Epithelial cell of proximal tubule (primary cell): ENCODE results near the gene LHX8. TPM values are rescaled to one million over a fixed set of nuclear protein-coding genes. Genes with fewer than 3 reads are reported as not detected.

Experiments
- DNase-seq: peaks from one replicate; pipeline ENCODE4 v3.0.0-alpha.2; 2011; ENCODE audit warnings: low read depth
- H3K4me3 ChIP-seq: 2 replicates; pipeline ENCODE4 v1.5.1; 2011; ENCODE audit warnings: low read depth, mild to moderate bottlenecking, low read length
- total RNA-seq: library from RNA; depleted of rRNA; stranded (reverse); fragments of >200 nt; gene quantifications from 2 replicates; pipeline ENCODE4 v1.2.3, GENCODE V29; 2015
- TF ChIP-seq, protein P1 (sequence below): conservative IDR thresholded peaks from 2 replicates; pipeline ENCODE4 v1.5.1; 2012; ENCODE audit warnings: low read depth, mild to moderate bottlenecking, low read length

The LHX8 gene
- total RNA-seq, 1 donor from 2014 or later = not detected

DNA sequence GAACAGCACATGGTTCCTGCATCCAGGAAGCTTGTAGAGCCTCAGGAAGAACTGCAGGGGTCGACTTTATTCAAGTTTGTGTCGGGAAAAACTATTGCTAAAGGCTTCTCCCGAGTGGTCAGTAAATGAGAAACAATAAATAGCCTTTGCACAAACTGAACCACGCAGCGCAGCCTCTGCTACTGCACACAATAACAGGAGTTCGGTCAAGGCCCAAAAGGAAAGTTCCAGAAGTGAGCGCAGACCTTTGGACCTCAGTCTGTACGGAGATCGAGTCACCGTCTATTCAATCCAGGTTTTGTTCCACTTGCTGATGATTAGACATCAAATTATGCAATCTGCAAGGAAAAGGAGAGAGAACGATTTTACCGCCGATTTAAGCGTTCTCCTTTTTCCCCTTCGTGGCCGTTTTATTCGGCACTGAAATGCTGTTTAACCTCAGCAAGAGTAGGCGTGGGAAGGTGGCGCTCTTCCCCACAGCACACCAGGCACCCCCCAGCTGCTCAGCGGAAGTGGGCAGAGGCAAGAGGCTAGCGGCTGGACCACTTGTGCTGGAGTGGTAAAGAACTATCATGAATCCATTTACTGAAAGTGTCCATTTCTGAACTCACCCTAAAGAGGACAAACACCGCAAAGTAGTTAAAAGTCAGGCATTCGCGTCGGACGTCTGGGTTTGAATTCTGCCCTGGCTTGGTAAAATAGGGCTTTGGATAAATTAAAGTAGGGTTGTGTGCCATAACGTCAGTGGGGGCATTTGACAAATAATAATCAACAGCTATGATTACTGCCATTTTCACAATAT, 6.1 kb upstream of the LHX8 start:
- H3K4me3 ChIP-seq = no peak overlapping the region
- DNase-seq = no peak
- TF ChIP-seq, protein P1, sequence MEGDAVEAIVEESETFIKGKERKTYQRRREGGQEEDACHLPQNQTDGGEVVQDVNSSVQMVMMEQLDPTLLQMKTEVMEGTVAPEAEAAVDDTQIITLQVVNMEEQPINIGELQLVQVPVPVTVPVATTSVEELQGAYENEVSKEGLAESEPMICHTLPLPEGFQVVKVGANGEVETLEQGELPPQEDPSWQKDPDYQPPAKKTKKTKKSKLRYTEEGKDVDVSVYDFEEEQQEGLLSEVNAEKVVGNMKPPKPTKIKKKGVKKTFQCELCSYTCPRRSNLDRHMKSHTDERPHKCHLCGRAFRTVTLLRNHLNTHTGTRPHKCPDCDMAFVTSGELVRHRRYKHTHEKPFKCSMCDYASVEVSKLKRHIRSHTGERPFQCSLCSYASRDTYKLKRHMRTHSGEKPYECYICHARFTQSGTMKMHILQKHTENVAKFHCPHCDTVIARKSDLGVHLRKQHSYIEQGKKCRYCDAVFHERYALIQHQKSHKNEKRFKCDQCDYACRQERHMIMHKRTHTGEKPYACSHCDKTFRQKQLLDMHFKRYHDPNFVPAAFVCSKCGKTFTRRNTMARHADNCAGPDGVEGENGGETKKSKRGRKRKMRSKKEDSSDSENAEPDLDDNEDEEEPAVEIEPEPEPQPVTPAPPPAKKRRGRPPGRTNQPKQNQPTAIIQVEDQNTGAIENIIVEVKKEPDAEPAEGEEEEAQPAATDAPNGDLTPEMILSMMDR = no peak

DNA sequence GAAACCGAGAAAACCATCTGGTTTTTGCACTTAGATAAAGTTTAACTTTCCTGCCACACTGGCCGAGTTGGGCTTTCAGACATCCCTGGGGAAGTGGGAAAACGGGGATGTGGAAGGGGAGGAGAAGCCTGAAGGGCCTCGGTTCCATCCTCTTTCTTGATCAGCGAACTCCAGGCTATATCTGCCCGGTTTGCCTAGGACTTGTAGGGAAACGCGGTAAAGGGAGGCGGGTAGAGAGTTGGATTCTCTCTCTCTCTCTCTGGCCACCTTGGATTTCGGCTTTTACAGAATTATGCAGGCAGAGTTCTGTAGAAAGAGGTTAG, 4.6 kb upstream of the LHX8 start:
- no peak for DNase-seq
- no peak overlapping the region for H3K4me3 ChIP-seq
- TF ChIP-seq, protein P1 = no peak

DNA sequence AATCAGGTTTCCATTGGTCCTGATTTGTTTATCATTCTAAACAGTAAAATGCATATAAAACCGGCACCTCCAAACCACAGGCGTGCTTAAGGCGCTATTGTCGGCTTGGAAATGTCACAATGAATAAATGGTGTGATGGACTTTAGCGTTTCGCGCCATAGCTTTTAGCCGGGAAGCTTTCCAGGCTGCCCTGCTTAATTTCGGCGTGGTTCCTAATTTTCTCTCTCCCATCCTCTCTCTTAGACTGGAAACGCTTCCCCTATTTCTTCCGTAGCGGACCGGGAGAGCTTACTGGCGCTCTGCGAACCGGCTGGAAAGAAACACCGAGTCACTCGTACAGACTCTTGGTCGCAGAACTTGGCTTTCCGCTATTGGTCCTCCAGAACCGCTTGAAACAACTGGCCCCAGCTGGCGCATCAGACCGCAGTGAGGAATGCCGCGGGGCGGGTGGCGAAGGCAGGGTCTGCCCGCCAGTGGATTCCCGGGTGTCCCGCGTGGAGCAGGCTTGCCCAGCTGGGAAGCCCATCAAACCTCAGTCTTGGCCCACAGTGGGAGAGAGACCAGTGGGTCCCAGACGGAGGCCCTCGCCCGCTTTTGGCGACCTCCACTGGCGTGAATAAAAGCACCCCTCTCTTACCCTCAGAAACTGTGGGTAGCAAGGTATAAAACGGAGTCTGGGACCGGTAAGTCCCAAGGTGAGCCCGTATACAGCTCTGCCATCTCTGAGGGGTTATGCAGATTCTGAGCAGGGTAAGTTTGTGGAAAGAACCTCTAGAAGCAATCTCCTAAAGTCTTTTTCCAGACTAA, 4.0 kb upstream of the LHX8 start:
- no peak overlapping the region for H3K4me3 ChIP-seq
- DNase-seq = no peak
- TF ChIP-seq, protein P1 = no peak

DNA sequence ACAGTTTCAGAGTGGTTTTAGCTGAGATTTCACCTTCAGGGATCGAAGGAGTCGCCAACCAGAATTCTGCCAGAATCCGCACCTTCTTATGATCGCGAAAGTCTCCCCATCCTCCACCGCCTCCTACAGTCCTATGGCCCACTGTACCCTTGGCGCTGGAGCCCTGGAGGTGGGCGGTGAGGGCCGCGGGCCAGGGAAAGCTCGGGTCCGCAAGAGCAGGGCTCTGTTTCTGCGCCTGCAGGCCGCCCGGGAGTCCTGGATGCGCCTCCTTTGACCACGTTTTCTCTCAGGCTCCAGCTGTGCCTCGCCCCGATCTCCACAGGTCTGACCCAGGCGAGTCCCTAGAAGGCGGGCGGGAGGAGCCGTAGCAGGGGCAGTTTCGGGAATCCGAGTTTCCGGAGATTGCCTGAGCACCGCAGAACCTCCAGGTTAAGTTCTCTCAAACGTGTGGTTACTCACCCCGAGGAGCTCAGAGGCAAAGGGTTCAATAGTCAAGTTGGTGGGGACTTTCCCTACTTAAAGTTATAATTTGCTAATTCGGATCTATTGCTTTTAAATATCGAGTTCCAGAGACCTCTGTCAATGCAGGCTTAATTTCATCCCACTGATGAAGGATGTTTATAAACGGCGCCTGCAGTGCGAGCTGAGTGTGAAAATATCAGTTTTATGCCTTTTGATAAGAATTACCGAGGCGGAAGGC, 3.2 kb upstream of the LHX8 start:
- no peak overlapping the region for H3K4me3 ChIP-seq
- TF ChIP-seq, protein P1 = no peak
- no peak for DNase-seq

DNA sequence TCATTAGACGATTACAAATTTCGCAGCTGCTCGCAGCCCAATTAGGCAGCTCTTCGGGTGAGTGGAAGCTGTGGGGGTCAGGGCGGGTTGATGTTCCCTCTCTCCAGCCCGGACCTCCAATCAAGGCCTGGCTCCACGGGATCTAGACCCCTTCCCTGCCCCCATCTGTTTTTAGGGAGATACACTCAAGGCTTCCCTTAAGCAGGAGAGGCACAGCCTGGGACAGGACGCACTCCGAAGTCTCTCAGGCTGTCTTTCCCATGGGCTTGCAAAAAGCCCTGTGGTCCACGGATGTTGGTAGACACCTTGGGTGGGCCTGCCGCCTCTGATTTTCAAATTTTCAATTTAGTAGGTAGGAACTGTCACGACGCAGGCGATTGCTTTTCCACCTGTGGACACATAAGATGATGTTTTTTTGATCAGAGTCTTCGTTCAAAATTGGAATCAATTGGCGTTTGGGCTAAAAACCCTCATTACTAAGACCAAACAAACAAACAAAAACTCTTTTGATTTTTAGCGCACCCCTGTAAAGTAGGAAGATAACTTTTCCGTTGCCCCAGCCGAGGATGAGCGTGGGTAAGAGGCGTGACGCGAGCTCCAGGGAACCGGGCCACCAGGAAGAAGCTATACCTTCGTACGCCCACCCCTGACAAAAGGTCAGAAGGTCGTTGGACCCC, 2.5 kb upstream of the LHX8 start:
- H3K4me3 ChIP-seq = no peak overlapping the region
- TF ChIP-seq, protein P1 = no peak
- no peak for DNase-seq

DNA sequence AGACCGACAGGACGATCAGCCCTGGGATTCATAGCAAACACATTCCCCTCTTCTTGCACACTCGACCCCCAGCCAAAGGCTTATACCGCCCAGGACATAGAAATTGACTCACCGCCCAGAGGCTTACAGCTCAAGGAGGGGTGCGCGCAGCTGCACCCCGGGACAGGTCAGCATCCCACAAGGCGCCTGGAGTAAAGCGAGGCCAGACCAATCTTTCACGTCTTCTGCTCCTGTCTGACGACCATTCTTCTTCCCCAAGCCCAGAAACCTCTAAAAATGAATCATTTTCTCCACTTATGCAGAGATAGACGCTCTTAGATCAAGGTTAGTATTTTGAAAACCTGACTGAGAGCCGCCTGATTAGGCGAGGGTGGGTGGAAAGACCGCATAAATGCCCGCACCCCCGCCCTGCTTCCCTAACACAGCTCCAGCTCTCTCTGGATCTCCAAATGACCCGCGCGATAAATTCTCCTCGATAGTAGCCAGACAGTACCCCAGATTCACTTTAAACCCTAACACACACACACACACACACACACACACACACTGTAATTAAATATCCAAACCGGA, 1.9 kb upstream of the LHX8 start:
- no peak overlapping the region for H3K4me3 ChIP-seq
- TF ChIP-seq, protein P1 = no peak
- DNase-seq = no peak
